Adrenal gland (tissue), 12 donors: ENCODE results near the gene ZNF648. TPM values are rescaled to one million over a fixed set of nuclear protein-coding genes. Genes with fewer than 3 reads are reported as not detected.

Experiments
- DNase-seq, 7 donors: peaks; one replicate each; pipeline ENCODE4 v3.0.0-alpha.2; 2019 to 2020
- H3K27ac ChIP-seq, 5 donors: fragments of 200-600 bp; sonication (generic) in 4 of 5; 1 replicate in 3 of 5; 2 replicates in 2 of 5; pipeline versions ENCODE4 v1.5.1 to v1.8.0; 2016 to 2020; ENCODE audit warnings: mild to moderate bottlenecking in 1 of 5
- H3K27me3 ChIP-seq: fragments of 200-600 bp; 2 replicates; pipeline ENCODE4 v1.8.0; 2021
- H3K36me3 ChIP-seq, 2 donors: fragments of 200-600 bp; replicated peaks in 1 of 2; 1 replicate in 1 of 2; 2 replicates in 1 of 2; pipeline versions ENCODE4 v1.5.1 to v1.8.0; 2018 to 2022
- H3K4me1 ChIP-seq, 2 donors: fragments of 200-600 bp; replicated peaks in 1 of 2; 1 replicate in 1 of 2; 2 replicates in 1 of 2; pipeline versions ENCODE4 v1.5.1 to v1.8.0; 2018 to 2021
- H3K4me3 ChIP-seq, 4 donors: fragments of 200-600 bp; sonication (generic) in 3 of 4; one replicate each; pipeline ENCODE4 v1.5.1; 2016 to 2018
- H3K9me3 ChIP-seq, 3 donors: fragments of 200-600 bp; sonication (generic) in 1 of 3; replicated peaks in 1 of 3; 1 replicate in 2 of 3; 2 replicates in 1 of 3; pipeline versions ENCODE4 v1.5.1 to v1.8.0; 2016 to 2021
- POLR2A ChIP-seq, 2 donors: fragments of 450-650 bp; IDR thresholded peaks; one replicate each; pipeline ENCODE4 v1.6.1; 2017; ENCODE audit warnings: antibody characterized with exemption in 2 of 2, mild to moderate bottlenecking in 2 of 2, moderate library complexity in 1 of 2
- WGBS, 4 donors: extraction: QIAGEN DNeasy Blood & Tissue Kit in 2 of 4; methylation state at CpG; one replicate each; pipeline versions ENCODE4 v1.1.5 to v1.1.7; 2013 to 2017; 5-methylcytosine and 5-hydroxymethylcytosine counted together
- intact Hi-C, 2 donors: fragments of 100-400 bp; cut with DNase I; formaldehyde crosslinking; loops; one replicate each; pipeline versions ENCODE4 v1.14.1 to v1.15.0; 2022 to 2023
- polyA plus RNA-seq, 3 donors: library from polyadenylated mRNA; stranded (reverse); fragments of 200-250 nt in 2 of 3; fragments of 350-450 nt in 1 of 3; fragmentation: Illumina TruSeq in 1 of 3; extraction: RNeasy Lipid Tissue Mini Kit (QIAGEN cat#74804) in 1 of 3; gene quantifications; one replicate each; pipeline ENCODE4 v1.2.3, GENCODE V29; 2013 to 2014
- total RNA-seq, 9 donors: library from RNA; depleted of rRNA in 4 of 9; stranded (reverse); fragments of >200 nt in 4 of 9; fragments of 120-200 nt in 1 of 9; fragmentation: NEBNext Ultra II Directional in 1 of 9; extraction: Animal tissue kit (Norgen Biotek cat#: 25700) in 1 of 9; gene quantifications; one replicate each; pipeline versions ENCODE4 v1.1.0 to v1.2.4, GENCODE V29; 2013 to 2023
- TF ChIP-seq, protein P1 (sequence below), 6 experiments: fragments of 450-650 bp in 4 of 6; fragments of 200-600 bp in 2 of 6; sonication (generic) in 1 of 6; IDR thresholded peaks; 1 replicate in 5 of 6; 2 replicates in 1 of 6; pipeline versions ENCODE4 v1.5.1 to v1.8.0; 2016 to 2021; ENCODE audit warnings: antibody characterized with exemption in 6 of 6, mild to moderate bottlenecking in 2 of 6, moderate library complexity in 1 of 6
- donor health status: healthy with polysubstance abuse.
- donor health status: Bipolar disorder and iron deficiency.
- donor health status: DM: yes; HTN: yes; CAD: no.
- donor health status: DM: no; HTN: no; CAD: no.
- donor health status: DM: no; HTN: no; CAD: no.
- donor health status: DM: yes; HTN: yes; CAD: no.

ZNF648 gene
- total and polyA plus RNA-seq, 12 donors: 0.06 to 0.14 TPM; not detected in 10

DNA sequence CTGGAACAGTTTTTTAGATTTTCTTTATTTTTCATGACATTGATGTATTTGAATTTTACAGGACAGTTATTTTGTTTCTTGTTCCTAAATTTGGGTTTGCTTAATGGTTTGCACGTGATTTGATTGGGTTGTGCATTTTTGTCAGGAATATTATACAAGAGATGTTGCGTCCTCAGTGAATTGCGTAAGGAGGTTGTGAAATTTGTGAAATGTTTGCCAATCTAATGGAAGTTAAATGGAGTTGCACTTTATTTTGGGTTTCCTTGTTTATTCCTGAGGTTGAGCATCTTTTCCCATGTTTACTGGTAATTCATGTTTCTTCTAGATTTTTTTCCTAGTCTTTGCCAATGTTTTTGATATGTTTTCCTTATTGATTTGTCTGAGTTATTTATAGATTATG lies 19.9 kb downstream of the ZNF648 start:
- DNase-seq: peak in 1 of 7 donors; percentile 22
- H3K27me3 ChIP-seq: no peaks in the 10 kb centered on the region
- peaks cover 0 to 13% (median 0%) of the 10 kb centered on the region in 3 donors for H3K9me3 ChIP-seq
- H3K36me3 ChIP-seq: no peaks in the 10 kb centered on the region
- 59 to 77% (median 64%) methylated on average over 3 of the region's 3 CpGs for WGBS, 4 donors
- TF ChIP-seq, protein P1, sequence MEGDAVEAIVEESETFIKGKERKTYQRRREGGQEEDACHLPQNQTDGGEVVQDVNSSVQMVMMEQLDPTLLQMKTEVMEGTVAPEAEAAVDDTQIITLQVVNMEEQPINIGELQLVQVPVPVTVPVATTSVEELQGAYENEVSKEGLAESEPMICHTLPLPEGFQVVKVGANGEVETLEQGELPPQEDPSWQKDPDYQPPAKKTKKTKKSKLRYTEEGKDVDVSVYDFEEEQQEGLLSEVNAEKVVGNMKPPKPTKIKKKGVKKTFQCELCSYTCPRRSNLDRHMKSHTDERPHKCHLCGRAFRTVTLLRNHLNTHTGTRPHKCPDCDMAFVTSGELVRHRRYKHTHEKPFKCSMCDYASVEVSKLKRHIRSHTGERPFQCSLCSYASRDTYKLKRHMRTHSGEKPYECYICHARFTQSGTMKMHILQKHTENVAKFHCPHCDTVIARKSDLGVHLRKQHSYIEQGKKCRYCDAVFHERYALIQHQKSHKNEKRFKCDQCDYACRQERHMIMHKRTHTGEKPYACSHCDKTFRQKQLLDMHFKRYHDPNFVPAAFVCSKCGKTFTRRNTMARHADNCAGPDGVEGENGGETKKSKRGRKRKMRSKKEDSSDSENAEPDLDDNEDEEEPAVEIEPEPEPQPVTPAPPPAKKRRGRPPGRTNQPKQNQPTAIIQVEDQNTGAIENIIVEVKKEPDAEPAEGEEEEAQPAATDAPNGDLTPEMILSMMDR (IDR thresholded peaks at IDR 0.05): no peak
- TF ChIP-seq POLR2A (IDR thresholded peaks at IDR 0.05): no peak
- no peaks in the 10 kb centered on the region for H3K4me1 ChIP-seq
- no peak overlapping the region for H3K27ac ChIP-seq
- intact Hi-C loops: no loop called here
- H3K4me3 ChIP-seq: no peak overlapping the region

DNA sequence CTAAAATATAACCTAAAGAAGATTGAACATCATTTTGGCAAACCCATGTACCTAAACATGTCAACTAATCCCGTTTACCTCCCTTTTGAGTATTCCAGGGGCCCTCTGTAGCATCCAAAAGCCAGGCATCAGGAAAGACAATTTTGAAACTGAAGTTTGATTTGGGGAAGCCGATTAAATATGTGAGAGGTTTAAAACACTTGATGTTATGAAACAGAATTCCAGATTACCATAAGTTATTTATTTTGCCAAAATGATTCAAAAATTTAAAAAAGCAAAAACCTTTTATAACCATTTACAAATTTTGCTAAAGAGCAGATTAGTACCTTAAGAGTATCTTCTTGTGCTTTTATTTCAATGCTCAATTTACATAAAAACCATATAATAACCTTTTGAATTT lies 23.3 kb downstream of the ZNF648 start:
- Histone ChIP-seq H3K4me1 (no peaks in the 10 kb centered on the region), H3K27ac (no peak overlapping the region), H3K27me3 (no peaks in the 10 kb centered on the region), H3K36me3 (no peaks in the 10 kb centered on the region), H3K9me3 (peaks cover 0 to 13% (median 0%) of the 10 kb centered on the region in 3 donors), H3K4me3 (no peak overlapping the region)
- DNase-seq: no peak
- intact Hi-C loops: no loop called here
- TF ChIP-seq, protein P1 (IDR thresholded peaks at IDR 0.05): no peak
- TF ChIP-seq POLR2A (IDR thresholded peaks at IDR 0.05): no peak
- WGBS, 4 donors: 48 to 70% (median 64%) methylated on average over 2 of the region's 2 CpGs

GRCh38 chr1:182035097-182035770 lies 26.3 kb downstream of the ZNF648 start:
- H3K36me3 ChIP-seq: no peaks in the 10 kb centered on the region
- DNase-seq: no peak
- no peaks in the 10 kb centered on the region for H3K27me3 ChIP-seq
- no peak for TF ChIP-seq POLR2A (IDR thresholded peaks at IDR 0.05)
- TF ChIP-seq, protein P1 (IDR thresholded peaks at IDR 0.05): no peak
- H3K4me1 ChIP-seq: no peaks in the 10 kb centered on the region
- intact Hi-C loops: no loop called here
- peaks cover 0 to 13% (median 0%) of the 10 kb centered on the region in 3 donors for H3K9me3 ChIP-seq
- no peak overlapping the region for H3K4me3 ChIP-seq
- 61 to 64% (median 64%) methylated on average over 7 of the region's 7 CpGs for WGBS, 4 donors
- no peak overlapping the region for H3K27ac ChIP-seq

- Histone ChIP-seq H3K27ac (no peak overlapping the region), H3K27me3 (no peaks in the 10 kb centered on the region), H3K36me3 (no peaks in the 10 kb centered on the region), H3K9me3 (no peaks in the 10 kb centered on the region), H3K4me1 (peaks cover 0 to 7% of the 10 kb centered on the region in 2 donors), H3K4me3 (no peak overlapping the region)
- intact Hi-C loops: no loop called here
- TF ChIP-seq, protein P1 (IDR thresholded peaks at IDR 0.05): no peak
- TF ChIP-seq POLR2A (IDR thresholded peaks at IDR 0.05): no peak
- DNase-seq: no peak
- 29 to 75% (median 53%) methylated on average over 1 of the region's 1 CpG for WGBS, 4 donors
These were observed 29.3 kb downstream of the ZNF648 start for GRCh38 chr1:182032251-182032650.
